Measurements from ENCODE around the gene AKAP7.

- TF ChIP-seq POLR2A (IDR thresholded peaks at IDR 0.05) (no peak), CTCF (IDR thresholded peaks at IDR 0.05) (no peak), POLR2AphosphoS5 (IDR thresholded peaks at IDR 0.05) (no peak)
Measured at GRCh38 chr6:131134220-131134979, 867 bp upstream of the AKAP7 start.

Data from gastroesophageal sphincter (tissue), 3 donors.